ENCODE measurements around the gene ARFGAP1.

The ARFGAP1 gene

DNA sequence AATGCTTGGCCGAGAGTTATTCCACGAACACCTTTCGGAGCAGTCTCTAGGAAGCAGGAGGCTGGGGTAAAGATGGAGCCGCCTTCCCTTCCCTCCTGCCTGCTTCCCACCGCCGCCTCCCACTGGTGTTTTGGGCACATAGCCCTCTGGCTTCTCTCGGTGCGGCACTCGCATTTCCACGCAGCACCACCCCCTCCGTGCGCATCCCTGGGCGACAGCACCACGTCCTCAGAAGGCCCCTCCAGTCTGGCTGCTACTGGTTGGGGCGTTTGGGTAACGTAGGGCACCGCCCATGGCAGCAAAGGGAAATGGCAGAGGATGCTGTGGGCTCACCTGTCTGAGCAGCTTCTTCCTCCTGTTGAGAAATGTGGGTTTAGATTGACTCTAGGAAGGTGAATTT is 22.8 kb downstream of the ARFGAP1 start:
- Histone ChIP-seq H3K27me3 (ENCODE audit: insufficient read depth, low read length, poor library complexity) (peaks cover 10% of the 10 kb centered on the region), H3K4me3 (ENCODE audit: low read depth in 1 of 2, low read length in 2 of 2) (no peak overlapping the region), H3K79me2 (ENCODE audit: insufficient read depth, low read length) (no peaks in the 10 kb centered on the region), H2AFZ (ENCODE audit: low read depth, low read length) (no peak overlapping the region), H3K9ac (ENCODE audit: low read depth, low read length) (no peak overlapping the region), H3K4me1 (ENCODE audit: insufficient read depth, low read length) (no peaks in the 10 kb centered on the region), H3K4me2 (ENCODE audit: insufficient read depth, low read length) (no peak overlapping the region), H4K20me1 (ENCODE audit: insufficient read depth, low read length) (peaks cover 37% of the 10 kb centered on the region), H3K27ac (ENCODE audit: low read length) (no peak overlapping the region), H3K9me3 (ENCODE audit: insufficient read depth, low read length, severe bottlenecking) (no peaks in the 10 kb centered on the region), H3K36me3 (ENCODE audit: insufficient read depth, low read length) (no peaks in the 10 kb centered on the region; the same call in 1 of the 2 replicates)
- DNase-seq (no peak), ATAC-seq (ENCODE audit: insufficient read depth, low read depth) (no peak)
- TF ChIP-seq, protein P1, sequence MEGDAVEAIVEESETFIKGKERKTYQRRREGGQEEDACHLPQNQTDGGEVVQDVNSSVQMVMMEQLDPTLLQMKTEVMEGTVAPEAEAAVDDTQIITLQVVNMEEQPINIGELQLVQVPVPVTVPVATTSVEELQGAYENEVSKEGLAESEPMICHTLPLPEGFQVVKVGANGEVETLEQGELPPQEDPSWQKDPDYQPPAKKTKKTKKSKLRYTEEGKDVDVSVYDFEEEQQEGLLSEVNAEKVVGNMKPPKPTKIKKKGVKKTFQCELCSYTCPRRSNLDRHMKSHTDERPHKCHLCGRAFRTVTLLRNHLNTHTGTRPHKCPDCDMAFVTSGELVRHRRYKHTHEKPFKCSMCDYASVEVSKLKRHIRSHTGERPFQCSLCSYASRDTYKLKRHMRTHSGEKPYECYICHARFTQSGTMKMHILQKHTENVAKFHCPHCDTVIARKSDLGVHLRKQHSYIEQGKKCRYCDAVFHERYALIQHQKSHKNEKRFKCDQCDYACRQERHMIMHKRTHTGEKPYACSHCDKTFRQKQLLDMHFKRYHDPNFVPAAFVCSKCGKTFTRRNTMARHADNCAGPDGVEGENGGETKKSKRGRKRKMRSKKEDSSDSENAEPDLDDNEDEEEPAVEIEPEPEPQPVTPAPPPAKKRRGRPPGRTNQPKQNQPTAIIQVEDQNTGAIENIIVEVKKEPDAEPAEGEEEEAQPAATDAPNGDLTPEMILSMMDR (IDR thresholded peaks at IDR 0.05; ENCODE audit: borderline replicate concordance, extremely low read depth, low read length, poor library complexity, severe bottlenecking) = peak; percentile 35
- no peak for TF ChIP-seq EZH2 (IDR thresholded peaks at IDR 0.05; ENCODE audit: borderline replicate concordance, low read depth, low read length, severe bottlenecking)

DNA sequence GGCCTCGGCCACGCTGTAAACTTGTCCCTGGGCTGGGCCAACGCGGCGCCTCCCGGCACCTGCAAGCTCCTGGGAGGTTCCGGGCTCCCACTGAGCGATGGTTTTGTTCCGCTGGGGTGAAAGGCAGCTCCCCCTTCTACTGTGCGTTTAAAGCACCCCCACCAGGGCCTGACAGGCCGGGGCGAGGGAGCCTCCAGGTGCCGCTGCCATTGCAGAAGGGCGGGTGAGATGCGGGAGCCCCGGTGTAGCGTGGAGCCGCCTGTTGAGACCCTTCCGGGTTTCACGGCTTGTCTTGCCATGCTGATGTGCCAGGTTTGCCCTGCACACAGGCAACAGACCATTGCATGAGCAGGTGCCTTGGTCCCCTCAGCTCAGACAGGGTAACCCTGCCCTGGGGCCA is 23.2 kb downstream of the ARFGAP1 start:
- no peak overlapping the region for H3K9ac ChIP-seq (ENCODE audit: low read depth, low read length)
- TF ChIP-seq EZH2 (IDR thresholded peaks at IDR 0.05; ENCODE audit: borderline replicate concordance, low read depth, low read length, severe bottlenecking) = no peak
- TF ChIP-seq, protein P1 (IDR thresholded peaks at IDR 0.05; ENCODE audit: borderline replicate concordance, extremely low read depth, low read length, poor library complexity, severe bottlenecking) = no peak
- H3K27me3 ChIP-seq (ENCODE audit: insufficient read depth, low read length, poor library complexity) = peaks cover 10% of the 10 kb centered on the region
- no peak overlapping the region for H3K27ac ChIP-seq (ENCODE audit: low read length)
- no peak for DNase-seq
- no peak overlapping the region for H2AFZ ChIP-seq (ENCODE audit: low read depth, low read length)
- H3K4me1 ChIP-seq (ENCODE audit: insufficient read depth, low read length) = no peaks in the 10 kb centered on the region
- H3K4me2 ChIP-seq (ENCODE audit: insufficient read depth, low read length) = no peak overlapping the region
- H3K4me3 ChIP-seq (ENCODE audit: low read depth in 1 of 2, low read length in 2 of 2) = no peak overlapping the region
- no peaks in the 10 kb centered on the region for H3K79me2 ChIP-seq (ENCODE audit: insufficient read depth, low read length)
- no peak for ATAC-seq (ENCODE audit: insufficient read depth, low read depth)
- no peaks in the 10 kb centered on the region for H3K36me3 ChIP-seq (ENCODE audit: insufficient read depth, low read length)
- H4K20me1 ChIP-seq (ENCODE audit: insufficient read depth, low read length) = peaks cover 33% of the 10 kb centered on the region
- no peaks in the 10 kb centered on the region for H3K9me3 ChIP-seq (ENCODE audit: insufficient read depth, low read length, severe bottlenecking)

DNA sequence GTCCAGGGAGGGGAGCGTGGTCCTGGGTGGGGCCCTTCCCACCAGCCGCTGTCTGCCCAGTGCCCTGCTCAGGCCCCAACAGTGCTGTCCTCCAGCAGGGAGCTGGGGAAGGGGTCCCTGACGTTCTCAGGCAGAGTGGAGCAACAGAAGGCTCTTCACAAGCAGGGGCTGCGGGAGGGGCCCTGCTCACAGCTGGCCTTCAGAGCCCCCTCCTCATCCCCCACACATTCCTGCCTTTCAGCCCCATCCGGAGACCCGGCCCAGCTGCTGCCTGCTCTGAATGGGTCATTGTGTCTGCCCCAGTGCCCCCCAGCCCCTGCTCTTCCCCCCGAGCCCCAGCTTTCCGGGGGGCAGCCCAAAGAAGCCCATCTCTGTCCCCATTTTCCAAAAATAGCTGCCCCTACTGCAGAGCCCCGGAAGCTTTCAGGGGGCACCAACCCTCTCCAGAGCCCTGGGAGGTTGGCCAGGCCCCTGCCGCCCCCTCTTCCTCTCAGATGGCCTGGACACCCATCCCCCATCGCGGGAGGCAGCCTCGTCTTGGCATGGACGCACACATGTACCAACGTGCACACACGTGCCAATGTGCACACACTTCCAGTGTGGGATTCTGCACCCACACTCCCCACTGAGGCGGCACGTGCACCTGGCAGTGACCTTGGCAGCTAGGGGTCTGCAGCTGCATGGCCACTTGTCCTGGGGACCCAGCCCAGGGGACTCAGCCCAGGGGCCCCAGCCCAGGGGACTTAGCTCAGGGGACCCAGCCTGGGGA is 24.1 kb downstream of the ARFGAP1 start:
- ATAC-seq (ENCODE audit: insufficient read depth, low read depth) (no peak), DNase-seq (no peak)
- Histone ChIP-seq H3K4me1 (ENCODE audit: insufficient read depth, low read length) (no peaks in the 10 kb centered on the region), H3K27me3 (ENCODE audit: insufficient read depth, low read length, poor library complexity) (peaks cover 10% of the 10 kb centered on the region), H3K4me3 (ENCODE audit: low read depth in 1 of 2, low read length in 2 of 2) (no peak overlapping the region), H2AFZ (ENCODE audit: low read depth, low read length) (no peak overlapping the region), H3K36me3 (ENCODE audit: insufficient read depth, low read length) (no peaks in the 10 kb centered on the region), H3K27ac (ENCODE audit: low read length) (no peak overlapping the region), H3K4me2 (ENCODE audit: insufficient read depth, low read length) (no peak overlapping the region), H4K20me1 (ENCODE audit: insufficient read depth, low read length) (peaks cover 29% of the 10 kb centered on the region), H3K9ac (ENCODE audit: low read depth, low read length) (no peak overlapping the region), H3K79me2 (ENCODE audit: insufficient read depth, low read length) (no peaks in the 10 kb centered on the region), H3K9me3 (ENCODE audit: insufficient read depth, low read length, severe bottlenecking) (peaks cover 3% of the 10 kb centered on the region)
- no peak for TF ChIP-seq EZH2 (IDR thresholded peaks at IDR 0.05; ENCODE audit: borderline replicate concordance, low read depth, low read length, severe bottlenecking)
- TF ChIP-seq, protein P1 (IDR thresholded peaks at IDR 0.05; ENCODE audit: borderline replicate concordance, extremely low read depth, low read length, poor library complexity, severe bottlenecking) = no peak

Measured in DND-41 (cell line).